GM08714 (cell line): Measurements from ENCODE around the gene SMARCE1.
"Not testable (repeated sequence)": the region's sequence is repeated elsewhere in the genome, so short reads cannot be mapped to it uniquely, and the experiment has no call there.

Source experiments
- H3K4me3 ChIP-seq: fragments of 200-500 bp; sonication (Bioruptor generic); 2 replicates; pipeline ENCODE4 v1.5.1; 2014; ENCODE audit warnings: mild to moderate bottlenecking, low read length, inconsistent platforms
- ZNF274 ChIP-seq: IDR thresholded peaks from 2 replicates; pipeline ENCODE4 v1.6.1; 2012; ENCODE audit warnings: mild to moderate bottlenecking, low read depth, low read length

The SMARCE1 gene

GRCh38 chr17:40597156-40597555 is 50.5 kb downstream of the SMARCE1 start:
- no peak for TF ChIP-seq ZNF274
- H3K4me3 ChIP-seq = no peak overlapping the region

- no peak for TF ChIP-seq ZNF274
- no peak overlapping the region; the same call in 1 of the 2 replicates for H3K4me3 ChIP-seq
Measured at GRCh38 chr17:40596261-40596919, 51.2 kb downstream of the SMARCE1 start.

- no peak overlapping the region for H3K4me3 ChIP-seq
- no peak for TF ChIP-seq ZNF274
Measured at GRCh38 chr17:40590742-40591141, 56.9 kb downstream of the SMARCE1 start.

- no peak overlapping the region for H3K4me3 ChIP-seq
- TF ChIP-seq ZNF274 = no peak
Measured at GRCh38 chr17:40588552-40588951, 59.1 kb downstream of the SMARCE1 start.

DNA sequence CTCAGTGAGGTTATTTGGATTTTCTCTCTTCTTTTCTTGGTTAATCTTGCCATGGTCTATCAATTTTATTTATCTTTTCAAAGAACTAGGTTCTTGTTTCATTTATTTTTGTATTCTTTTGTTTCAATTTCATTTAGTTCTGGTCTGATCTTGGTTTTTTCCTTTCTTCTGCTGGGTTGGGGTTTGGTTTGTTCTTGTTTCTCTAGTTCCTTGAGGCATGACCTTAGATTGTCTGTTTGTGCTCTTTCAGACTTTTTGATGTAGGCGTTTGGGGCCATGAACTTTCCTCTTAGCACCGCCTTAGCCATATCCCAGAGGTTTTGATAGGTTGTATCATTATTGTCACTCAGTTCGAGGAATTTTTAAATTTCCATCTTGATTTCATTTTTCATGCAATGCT is 61.4 kb downstream of the SMARCE1 start:
- H3K4me3 ChIP-seq = not testable (repeated sequence)

DNA sequence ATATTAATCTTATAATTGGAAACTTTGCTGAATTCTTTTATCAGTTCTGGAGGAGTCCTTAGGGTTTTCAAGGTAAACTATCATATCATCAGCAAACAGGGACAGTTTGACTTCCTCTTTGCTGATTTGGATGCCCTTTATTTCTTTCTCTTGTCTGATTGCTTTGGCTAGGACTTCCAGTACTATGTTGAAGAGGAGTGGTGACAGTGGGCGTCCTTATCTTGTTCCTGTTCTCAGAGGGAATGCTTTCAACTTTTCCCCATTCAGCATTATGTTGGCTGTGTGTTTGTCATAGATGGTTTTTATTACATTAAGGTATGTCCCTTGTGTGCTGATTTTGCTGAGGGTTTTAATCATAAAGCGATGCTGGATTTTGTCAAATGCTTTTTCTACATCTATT is 62.7 kb downstream of the SMARCE1 start:
- not testable (repeated sequence) for H3K4me3 ChIP-seq

DNA sequence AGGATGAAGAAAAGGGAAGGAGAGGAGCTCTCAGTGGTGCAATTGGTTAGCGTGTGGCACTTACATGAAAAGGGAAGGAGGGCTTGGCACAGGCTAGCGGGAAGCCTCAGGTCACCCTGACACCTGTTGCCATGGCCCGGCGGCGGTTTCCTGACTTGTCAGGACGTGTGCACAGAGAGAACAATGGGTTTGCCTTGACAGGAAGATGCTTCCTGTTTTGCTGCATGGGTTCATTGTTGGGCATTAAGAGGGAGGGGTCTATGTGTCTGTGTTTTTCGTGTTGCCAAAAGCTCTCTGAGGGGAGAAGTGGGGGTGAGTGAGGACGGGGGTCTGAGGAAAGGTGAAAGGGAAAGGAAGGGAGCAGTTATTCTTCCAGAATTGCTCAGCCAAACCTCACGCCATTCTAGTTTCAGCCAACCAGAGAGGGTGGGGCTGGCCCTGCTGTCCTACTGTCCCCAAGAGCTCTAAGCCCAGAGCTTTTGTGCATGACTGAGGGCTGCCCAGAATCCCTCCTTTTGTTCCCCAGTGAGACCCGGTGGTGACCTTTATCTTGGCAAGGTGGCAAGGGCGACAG is 65.2 kb downstream of the SMARCE1 start:
- H3K4me3 ChIP-seq = no peak overlapping the region
- TF ChIP-seq ZNF274 = no peak

DNA sequence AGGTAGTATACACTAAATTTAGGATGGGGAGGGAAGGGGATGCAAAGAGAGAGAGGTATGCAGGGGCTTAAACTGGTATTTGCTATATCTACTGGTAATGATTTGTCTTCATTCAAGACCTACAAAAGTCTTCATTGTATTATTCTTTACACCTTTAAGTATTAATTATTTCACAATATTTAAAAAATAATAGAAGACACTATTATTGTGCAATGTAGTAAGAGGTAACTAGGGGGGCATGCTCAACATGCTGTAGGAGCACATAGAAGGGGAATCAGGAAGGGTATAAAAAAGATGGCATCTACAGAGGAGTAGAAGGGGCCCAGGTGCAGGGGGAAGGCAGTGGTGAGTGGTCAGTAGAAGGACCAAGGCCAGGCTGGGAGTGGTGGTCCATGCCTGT is 67.5 kb downstream of the SMARCE1 start:
- no peak for TF ChIP-seq ZNF274
- H3K4me3 ChIP-seq = no peak overlapping the region

- no peak overlapping the region for H3K4me3 ChIP-seq
Measured at GRCh38 chr17:40579471-40579870, 68.1 kb downstream of the SMARCE1 start.

DNA sequence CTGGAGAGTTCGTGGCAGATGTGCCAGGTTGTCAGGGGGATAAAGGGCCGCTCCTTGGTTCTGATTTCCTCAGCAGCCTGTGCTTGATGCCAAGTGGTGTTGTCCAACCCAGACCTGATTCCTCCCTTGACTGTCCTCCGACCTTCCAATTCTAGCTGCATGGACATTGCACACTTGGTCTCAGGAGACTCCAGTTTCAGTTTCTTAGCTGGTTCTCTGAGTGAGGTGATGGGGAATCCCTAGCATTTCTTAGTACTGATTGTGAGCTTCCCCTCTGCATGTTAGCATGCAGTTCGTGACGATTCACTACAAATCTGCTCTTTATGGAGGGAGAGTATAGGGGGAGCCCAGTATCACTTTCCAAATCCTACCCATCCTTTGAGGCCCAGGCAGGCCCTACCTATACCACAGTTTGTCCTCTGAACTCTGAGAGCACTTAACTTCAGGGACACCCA is 70.0 kb downstream of the SMARCE1 start:
- TF ChIP-seq ZNF274 = no peak
- H3K4me3 ChIP-seq = no peak overlapping the region

More at GRCh38 chr17:40579471-40579870, 68.1 kb downstream of the SMARCE1 start:
- no peak for TF ChIP-seq ZNF274

DNA sequence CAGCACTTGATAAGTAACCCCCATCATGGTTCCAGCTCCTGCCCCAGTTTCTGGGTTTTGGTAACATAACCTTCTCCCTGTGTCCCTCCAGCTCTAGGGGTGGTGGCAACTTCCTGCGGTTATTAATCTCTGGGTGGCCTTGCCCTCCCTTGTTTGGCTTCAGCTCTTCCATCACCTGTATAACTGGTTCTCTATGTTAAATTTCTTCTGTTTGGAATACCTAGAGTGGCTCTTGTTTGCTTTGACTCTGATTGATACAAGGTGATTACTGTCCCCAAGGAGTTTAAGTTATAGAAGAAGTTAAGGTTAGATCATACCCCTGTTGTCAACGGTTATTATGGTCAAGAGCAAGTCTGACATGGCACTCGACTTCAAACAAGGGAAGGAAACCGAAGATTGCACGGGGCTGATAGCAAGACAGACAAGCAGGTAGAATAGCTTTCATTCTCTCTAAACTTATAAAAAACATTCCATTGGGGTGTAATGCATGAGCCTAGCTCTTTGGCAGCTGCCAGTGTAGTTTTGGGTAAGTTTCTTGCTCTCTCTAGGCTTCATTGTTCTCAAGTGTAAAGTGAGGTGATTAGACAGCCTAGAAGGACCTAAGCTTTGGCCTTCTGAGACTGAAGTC is 71.4 kb downstream of the SMARCE1 start:
- H3K4me3 ChIP-seq = no peak overlapping the region
- no peak for TF ChIP-seq ZNF274
